Stimulated activated CD8-positive, alpha-beta memory T cell treated with anti-CD3 and anti-CD28 coated beads, Interleukin-12 subunit alpha, Interleukin-12 subunit beta, amount 100 ng/mL, for 4 hours (primary cell): Measurements from ENCODE around the gene ANO2.
"Not testable (repeated sequence)": the region's sequence is repeated elsewhere in the genome, so short reads cannot be mapped to it uniquely, and the experiment has no call there.

ENCODE experiments used
- DNase-seq: peaks from one replicate; pipeline ENCODE4 v3.0.0-alpha.2; 2020; ENCODE audit warnings: low read depth

ANO2 gene

GRCh38 chr12:5537026-5537615 is 407.9 kb downstream of the ANO2 start:
- not testable (repeated sequence) for DNase-seq

- DNase-seq = no peak
Measured at GRCh38 chr12:5535541-5535940, 409.5 kb downstream of the ANO2 start.

- DNase-seq = no peak
Measured at GRCh38 chr12:5534426-5535199, 410.4 kb downstream of the ANO2 start.

GRCh38 chr12:5533368-5533767 is 411.7 kb downstream of the ANO2 start:
- no peak for DNase-seq

GRCh38 chr12:5525783-5526367 is 419.2 kb downstream of the ANO2 start:
- DNase-seq = no peak

GRCh38 chr12:5524769-5525436 is 420.2 kb downstream of the ANO2 start:
- no peak for DNase-seq

GRCh38 chr12:5524116-5524768 is 420.8 kb downstream of the ANO2 start:
- DNase-seq = no peak

- DNase-seq = no peak
Measured at GRCh38 chr12:5523396-5524115, 421.5 kb downstream of the ANO2 start.

- DNase-seq = no peak
Measured at GRCh38 chr12:5522432-5523335, 422.4 kb downstream of the ANO2 start.

- DNase-seq = no peak
Measured at GRCh38 chr12:5521456-5522325, 423.4 kb downstream of the ANO2 start.

- no peak for DNase-seq
Measured at GRCh38 chr12:5520831-5521230, 424.2 kb downstream of the ANO2 start.

GRCh38 chr12:5520037-5520436 is 425.0 kb downstream of the ANO2 start:
- DNase-seq = no peak

- DNase-seq = no peak
Measured at GRCh38 chr12:5518584-5519365, 426.3 kb downstream of the ANO2 start.

- DNase-seq = no peak
Measured at GRCh38 chr12:5516371-5517241, 428.5 kb downstream of the ANO2 start.

GRCh38 chr12:5515458-5515857 is 429.6 kb downstream of the ANO2 start:
- no peak for DNase-seq

- DNase-seq = no peak
Measured at GRCh38 chr12:5514545-5514944, 430.5 kb downstream of the ANO2 start.

GRCh38 chr12:5514016-5514415 is 431.0 kb downstream of the ANO2 start:
- DNase-seq = no peak

GRCh38 chr12:5513406-5513805 is 431.7 kb downstream of the ANO2 start:
- no peak for DNase-seq
